Stomach (tissue), 4 donors: Measurements from ENCODE around the gene CCL14.

Source experiments
- CTCF ChIP-seq, 7 experiments: fragments of 450-650 bp in 4 of 7; fragments of 200-600 bp in 3 of 7; sonication (generic) in 3 of 7; IDR thresholded peaks; one replicate each; pipeline ENCODE4 v1.5.1; 2016 to 2019; ENCODE audit warnings: antibody characterized with exemption in 7 of 7, control low read depth in 2 of 7, mild to moderate bottlenecking in 1 of 7
- EP300 ChIP-seq: sonication (generic); formaldehyde crosslinking; IDR thresholded peaks from one replicate; pipeline ENCODE4 v1.6.1; 2017; ENCODE audit warnings: antibody characterized with exemption
- POLR2A ChIP-seq, 4 donors: fragments of 450-650 bp; IDR thresholded peaks; one replicate each; pipeline ENCODE4 v1.6.1; 2016; ENCODE audit warnings: antibody characterized with exemption in 4 of 4, control low read depth in 2 of 4, mild to moderate bottlenecking in 1 of 4, moderate library complexity in 1 of 4

DNA sequence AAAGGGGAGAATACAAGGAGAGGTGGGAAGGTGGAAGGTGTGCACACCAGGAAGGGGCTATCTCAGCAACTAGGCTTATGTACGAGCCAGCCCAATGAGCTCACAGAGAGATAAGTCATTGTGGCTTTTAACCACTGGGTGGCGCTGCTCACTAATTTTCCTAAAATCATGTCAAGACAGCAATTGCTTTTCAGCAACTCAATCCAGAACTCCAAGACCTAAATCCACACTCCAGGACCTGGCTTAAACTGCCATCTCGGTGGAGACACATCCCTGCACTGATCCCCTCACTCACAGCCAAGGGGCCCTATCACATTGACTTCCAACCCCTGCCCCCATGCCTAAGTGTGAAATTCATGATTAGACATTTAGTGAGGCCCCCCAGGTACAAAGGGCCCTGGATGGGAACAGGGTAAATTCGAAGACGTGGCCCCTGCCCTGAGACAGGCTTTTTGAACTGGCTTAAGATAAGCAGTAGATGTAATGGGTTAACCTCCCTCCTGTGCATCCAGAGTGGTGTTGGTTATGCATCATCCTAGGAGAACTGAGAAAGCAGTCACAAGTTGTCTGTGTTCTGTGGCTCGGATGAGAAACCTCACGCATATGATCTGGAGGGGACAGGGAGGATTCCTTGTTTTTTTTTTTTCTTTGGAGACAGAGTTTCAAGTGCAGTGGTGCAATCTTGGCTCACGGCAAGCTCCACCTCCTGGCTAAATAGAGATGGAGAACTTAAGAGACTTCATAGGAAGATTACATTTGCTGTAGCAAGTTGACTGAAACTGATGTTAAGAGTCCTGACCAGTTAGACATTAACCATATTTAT, 16.8 kb downstream of the CCL14 start:
- TF ChIP-seq CTCF (IDR thresholded peaks at IDR 0.05) (peak in 5 of 7 experiments; percentile 53 to 87 (median 82)), EP300 (no peak), POLR2A (IDR thresholded peaks at IDR 0.05) (no peak)
